B cell (primary cell): ENCODE measurements around the gene TUBGCP4. TPM values are rescaled to one million over a fixed set of nuclear protein-coding genes. Genes with fewer than 3 reads are reported as not detected.
"Not testable (repeated sequence)": the region's sequence is repeated elsewhere in the genome, so short reads cannot be mapped to it uniquely, and the experiment has no call there.

Source experiments
- ATAC-seq: fragments of 200-7000 bp; cut with Tn5 transposase; one replicate; pipeline ENCODE4 v1.10.0; 2021; ENCODE audit warnings: low read depth, mild to moderate bottlenecking, moderate number of reproducible peaks, moderate library complexity
- CTCF ChIA-PET: fragments of 350-600 bp; sonication (Branson Sonifier 250); formaldehyde crosslinking; loops from one replicate; lab custom pipeline; 2021; ENCODE audit warnings: antibody characterized with exemption, inconsistent platforms; lab: Charles Lee
- POLR2A ChIA-PET: fragments of 350-600 bp; sonication (Branson Sonifier 250); formaldehyde crosslinking; loops from one replicate; lab custom pipeline; 2021; ENCODE audit warnings: antibody characterized with exemption; lab: Charles Lee
- DNase-seq: peaks from one replicate; pipeline ENCODE4 v3.0.0; 2013
- H2AFZ ChIP-seq: 2 replicates; pipeline ENCODE4 v1.6.1; 2012; ENCODE audit warnings: mild to moderate bottlenecking, low read depth, low read length; ENCODE audit not compliant: insufficient read depth, poor library complexity, severe bottlenecking
- H3K27ac ChIP-seq, 2 donors: 1 replicate in 1 of 2; 2 replicates in 1 of 2; pipeline ENCODE4 v1.5.1; 2012 to 2013; ENCODE audit warnings: low read length in 2 of 2, mild to moderate bottlenecking in 2 of 2, moderate library complexity in 1 of 2
- H3K27me3 ChIP-seq, 4 experiments: fragments of 200-600 bp in 1 of 4; sonication (generic) in 1 of 4; replicated peaks in 1 of 4; 1 replicate in 2 of 4; 2 replicates in 2 of 4; pipeline versions ENCODE4 v1.6.1 to v1.7.0; 2013 to 2016; ENCODE audit warnings: low read length in 3 of 4, mild to moderate bottlenecking in 2 of 4, mixed read lengths in 1 of 4, moderate library complexity in 1 of 4; ENCODE audit not compliant: insufficient read depth in 4 of 4, control insufficient read depth in 3 of 4; ENCODE audit errors: control extremely low read depth in 1 of 4
- H3K36me3 ChIP-seq, 2 experiments: replicated peaks in 1 of 2; 1 replicate in 1 of 2; 2 replicates in 1 of 2; pipeline versions ENCODE4 v1.6.1 to v1.7.1; 2013; ENCODE audit warnings: low read length in 1 of 2; ENCODE audit not compliant: insufficient read depth in 2 of 2, control insufficient read depth in 1 of 2; ENCODE audit errors: control extremely low read depth in 1 of 2, extremely low read depth in 1 of 2
- H3K4me1 ChIP-seq, 2 donors: fragments of 200-600 bp in 1 of 2; sonication (generic) in 1 of 2; 1 replicate in 1 of 2; 2 replicates in 1 of 2; pipeline versions ENCODE4 v1.5.1 to v1.6.1; 2013 to 2017; ENCODE audit warnings: low read length in 2 of 2; ENCODE audit not compliant: control insufficient read depth in 2 of 2, insufficient read depth in 2 of 2
- H3K4me2 ChIP-seq: replicated peaks from 2 replicates; pipeline ENCODE3; 2012; ENCODE audit warnings: mild to moderate bottlenecking, low read depth, low read length; ENCODE audit not compliant: poor library complexity, severe bottlenecking
- H3K4me3 ChIP-seq, 5 experiments: fragments of 200-600 bp in 1 of 5; sonication (generic) in 1 of 5; 1 replicate in 3 of 5; 2 replicates in 2 of 5; pipeline versions ENCODE4 v1.5.1 to v1.7.0; 2011 to 2016; ENCODE audit warnings: low read length in 4 of 5, mild to moderate bottlenecking in 4 of 5, low read depth in 2 of 5, control low read depth in 1 of 5, moderate library complexity in 1 of 5; ENCODE audit not compliant: insufficient read depth in 1 of 5; ENCODE audit errors: control extremely low read depth in 1 of 5, extremely low read depth in 1 of 5
- H3K79me2 ChIP-seq: fragments of 200-600 bp; sonication (generic); one replicate; pipeline ENCODE4 v1.6.0; 2016; ENCODE audit warnings: low read length; ENCODE audit not compliant: control insufficient read depth, insufficient read depth
- H3K9ac ChIP-seq: fragments of 200-600 bp; sonication (generic); 2 replicates; pipeline ENCODE4 v1.6.1; 2017; ENCODE audit warnings: mild to moderate bottlenecking, low read length, moderate library complexity
- H3K9me3 ChIP-seq, 3 donors: one replicate each; pipeline versions ENCODE4 v1.6.1 to v1.7.1; 2013; ENCODE audit warnings: low read length in 2 of 3; ENCODE audit not compliant: control insufficient read depth in 2 of 3, insufficient read depth in 1 of 3; ENCODE audit errors: control extremely low read depth in 1 of 3
- H4K20me1 ChIP-seq: 2 replicates; pipeline ENCODE4 v1.6.0; 2012; ENCODE audit warnings: mild to moderate bottlenecking, low read length; ENCODE audit not compliant: insufficient read depth, control insufficient read depth, poor library complexity, severe bottlenecking
- H3K27ac Mint-ChIP-seq: one replicate; pipeline ENCODE4 v1.8.0; 2021; ENCODE audit warnings: mixed read lengths
- H3K27me3 Mint-ChIP-seq: one replicate; pipeline ENCODE4 v1.8.0; 2021; ENCODE audit warnings: mixed read lengths
- H3K4me1 Mint-ChIP-seq: one replicate; pipeline ENCODE4 v1.8.0; 2021; ENCODE audit warnings: mixed read lengths
- H3K4me3 Mint-ChIP-seq: one replicate; pipeline ENCODE4 v1.8.0; 2021; ENCODE audit warnings: mixed read lengths
- H3K9me3 Mint-ChIP-seq: one replicate; pipeline ENCODE4 v1.8.0; 2022; ENCODE audit warnings: mixed read lengths; ENCODE audit not compliant: insufficient read depth
- EZH2 ChIP-seq: IDR thresholded peaks from 2 replicates; pipeline ENCODE4 v1.6.1; 2012; ENCODE audit warnings: borderline replicate concordance, low read depth, mild to moderate bottlenecking, moderate library complexity, low read length; ENCODE audit not compliant: insufficient read depth, poor library complexity, severe bottlenecking
- WGBS: methylation state at CpG from one replicate; pipeline ENCODE4 v1.1.5; 2013; ENCODE audit warnings: missing lambda C conversion rate; ENCODE audit not compliant: insufficient coverage; 5-methylcytosine and 5-hydroxymethylcytosine counted together
- intact Hi-C: fragments of 100-400 bp; cut with micrococcal nuclease; formaldehyde crosslinking; loops from one replicate; pipeline ENCODE4 v1.10.0; 2022
- polyA plus RNA-seq: library from polyadenylated mRNA; depleted of rRNA; stranded (reverse); fragments of >200 nt; gene quantifications from 2 replicates; pipeline ENCODE4 v1.2.3, GENCODE V29; 2012
- total RNA-seq, 2 donors: library from RNA; stranded (reverse); fragments of 120-200 nt in 1 of 2; gene quantifications; 1 replicate in 1 of 2; 2 replicates in 1 of 2; pipeline versions ENCODE4 v1.2.3 to v1.2.4, GENCODE V29; 2013 to 2022
- TF ChIP-seq, protein P1 (sequence below): fragments of 200-600 bp; IDR thresholded peaks from one replicate; pipeline ENCODE4 v1.8.0; 2022; ENCODE audit warnings: antibody characterized with exemption, mild to moderate bottlenecking

TUBGCP4 gene
- total and polyA plus RNA-seq, 2 donors (not counting 1 experiment from before 2014, with no cell fraction given) = 10.0 to 31.6 TPM

DNA sequence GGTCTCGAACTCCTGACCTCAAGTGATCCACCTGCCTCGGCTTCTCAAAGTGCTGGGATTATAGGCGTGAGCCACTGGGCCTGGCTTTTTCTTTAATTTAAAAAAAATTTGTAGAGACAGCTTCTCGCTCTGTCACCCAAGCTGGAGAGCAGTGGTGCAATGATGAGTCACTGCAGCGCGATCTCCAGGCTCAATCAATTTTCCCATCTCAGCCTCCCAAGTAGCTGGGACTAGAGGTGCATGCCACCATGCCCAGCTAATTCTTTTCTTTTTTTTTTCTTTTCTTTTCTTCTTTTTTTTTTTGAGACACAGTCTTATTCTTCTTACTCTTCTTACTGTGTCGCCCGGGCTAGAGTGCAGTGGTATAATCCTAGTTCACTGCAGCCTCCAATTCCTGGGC lies 19.8 kb downstream of the TUBGCP4 start:
- Histone ChIP-seq H3K9ac (no peak overlapping the region), H3K4me3 (no peak overlapping the region), H3K9me3 (peaks cover 0 to 1% (median 0%) of the 10 kb centered on the region in 3 donors), H4K20me1 (no peaks in the 10 kb centered on the region), H3K4me2 (no peak overlapping the region), H3K27ac (no peak overlapping the region), H3K4me1 (no peaks in the 10 kb centered on the region), H3K36me3 (peaks cover 10 to 45% of the 10 kb centered on the region in 2 experiments), H3K27me3 (no peaks in the 10 kb centered on the region), H2AFZ (no peak overlapping the region), H3K79me2 (no peaks in the 10 kb centered on the region)
- CTCF ChIA-PET = interaction anchor here (2.0 kb wide), 1 partner anchor 14 kb away, joined by 7 read pairs; no protein-coding TSS in a partner anchor
- POLR2A ChIA-PET = no interaction called here
- ATAC-seq = no peak
- no peak for TF ChIP-seq EZH2
- TF ChIP-seq, protein P1, sequence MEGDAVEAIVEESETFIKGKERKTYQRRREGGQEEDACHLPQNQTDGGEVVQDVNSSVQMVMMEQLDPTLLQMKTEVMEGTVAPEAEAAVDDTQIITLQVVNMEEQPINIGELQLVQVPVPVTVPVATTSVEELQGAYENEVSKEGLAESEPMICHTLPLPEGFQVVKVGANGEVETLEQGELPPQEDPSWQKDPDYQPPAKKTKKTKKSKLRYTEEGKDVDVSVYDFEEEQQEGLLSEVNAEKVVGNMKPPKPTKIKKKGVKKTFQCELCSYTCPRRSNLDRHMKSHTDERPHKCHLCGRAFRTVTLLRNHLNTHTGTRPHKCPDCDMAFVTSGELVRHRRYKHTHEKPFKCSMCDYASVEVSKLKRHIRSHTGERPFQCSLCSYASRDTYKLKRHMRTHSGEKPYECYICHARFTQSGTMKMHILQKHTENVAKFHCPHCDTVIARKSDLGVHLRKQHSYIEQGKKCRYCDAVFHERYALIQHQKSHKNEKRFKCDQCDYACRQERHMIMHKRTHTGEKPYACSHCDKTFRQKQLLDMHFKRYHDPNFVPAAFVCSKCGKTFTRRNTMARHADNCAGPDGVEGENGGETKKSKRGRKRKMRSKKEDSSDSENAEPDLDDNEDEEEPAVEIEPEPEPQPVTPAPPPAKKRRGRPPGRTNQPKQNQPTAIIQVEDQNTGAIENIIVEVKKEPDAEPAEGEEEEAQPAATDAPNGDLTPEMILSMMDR = no peak
- H3K4me1 Mint-ChIP-seq = no peaks in the 10 kb centered on the region
- peaks cover 2% of the 10 kb centered on the region for H3K9me3 Mint-ChIP-seq
- H3K27ac Mint-ChIP-seq = no peak overlapping the region
- H3K27me3 Mint-ChIP-seq = no peaks in the 10 kb centered on the region
- WGBS = 99% methylated on average over 5 of the region's 8 CpGs
- intact Hi-C loops = no loop called here
- DNase-seq = no peak
- no peak overlapping the region for H3K4me3 Mint-ChIP-seq

DNA sequence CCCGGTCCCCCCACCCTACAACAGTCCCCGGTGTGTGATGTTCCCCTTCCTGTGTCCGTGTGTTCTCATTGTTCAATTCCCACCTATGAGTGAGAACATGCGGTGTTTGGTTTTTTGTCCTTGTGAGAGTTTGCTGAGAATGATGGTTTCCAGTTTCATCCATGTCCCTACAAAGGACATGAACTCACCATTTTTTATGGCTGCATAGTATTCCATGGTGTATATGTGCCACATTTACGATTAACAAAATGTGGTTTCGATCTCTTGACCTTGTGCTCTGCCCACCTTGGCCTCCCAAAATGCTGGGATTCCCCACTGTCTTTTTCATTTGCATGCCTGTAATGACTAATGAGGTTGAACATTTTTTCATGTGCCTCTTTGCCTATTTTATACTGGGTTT lies 22.7 kb downstream of the TUBGCP4 start:
- H3K9me3 ChIP-seq, H4K20me1 ChIP-seq, CTCF ChIA-PET, H3K9me3 Mint-ChIP-seq, H2AFZ ChIP-seq, ATAC-seq, H3K4me3 Mint-ChIP-seq, H3K27ac ChIP-seq, H3K4me1 Mint-ChIP-seq, POLR2A ChIA-PET, H3K9ac ChIP-seq, intact Hi-C loops, H3K79me2 ChIP-seq, H3K4me3 ChIP-seq, H3K4me1 ChIP-seq, H3K27me3 ChIP-seq, DNase-seq, H3K27ac Mint-ChIP-seq, H3K27me3 Mint-ChIP-seq, H3K4me2 ChIP-seq: not testable (repeated sequence)
- WGBS = 100% methylated on average over 2 of the region's 6 CpGs
- H3K36me3 ChIP-seq = peaks cover 22 to 53% of the 10 kb centered on the region in 2 experiments
